K562 (cell line): ENCODE data around the gene ACOT7. TPM values are rescaled to one million over a fixed set of nuclear protein-coding genes. Genes with fewer than 3 reads are reported as not detected.
A peak's percentile ranks its signal among the peaks of the same experiment; 100 is the strongest.

Experiments used
- ATAC-seq: fragments of 200-7000 bp; cut with Tn5 transposase; 3 replicates; pipeline ENCODE4 v1.9.1; 2020; ENCODE audit warnings: moderate library complexity
- BruUV-seq: library from RNA; stranded (reverse); fragments of 400-500 nt; replicated peaks from 2 replicates; lab custom pipeline; 2021; lab: Mats Ljungman, UMichigan
- CTCF ChIA-PET: fragments of 300-600 bp; formaldehyde crosslinking; extraction: SDS; loops from one replicate; lab custom pipeline; 2021; ENCODE audit warnings: low intra/inter-chr PET ratio; lab: Yijun Ruan, JAX
- POLR2A ChIA-PET: fragments of 300-600, 350-650 bp; sonication (Branson Sonifier 250); formaldehyde crosslinking; extraction: SDS; loops from one replicate; lab custom pipeline; 2021; ENCODE audit warnings: antibody characterized with exemption, inconsistent platforms; lab: Yijun Ruan, JAX
- DNase-seq, 4 experiments: peaks; one replicate each; pipeline versions ENCODE4 v3.0.0 to v3.0.0-alpha.2; 2011 to 2018; ENCODE audit warnings: low spot score in 3 of 4, mixed read lengths in 3 of 4; ENCODE audit errors: extremely low read depth in 1 of 4
- FAIRE-seq: peaks from 2 replicates; lab custom pipeline; 2011; peaks lifted over from hg19 to GRCh38; lab: Jason Lieb, UNC
- H2AFZ ChIP-seq: 2 replicates; pipeline ENCODE4 v1.6.0; 2011; ENCODE audit warnings: low read depth, low read length, control low read depth, inconsistent platforms
- H3K27ac ChIP-seq: fragments of 200-600 bp; 3 replicates; pipeline ENCODE4 v1.8.0; 2011; ENCODE audit warnings: low read depth, mild to moderate bottlenecking, control low read depth, inconsistent platforms, low read length, moderate library complexity, mixed read lengths; ENCODE audit errors: extremely low read depth
- H3K27me3 ChIP-seq, 2 experiments: fragments of 300-600 bp in 1 of 2; 2 replicates in 1 of 2; 3 replicates in 1 of 2; pipeline versions ENCODE4 v1.6.0 to v1.8.0; 2011; ENCODE audit warnings: inconsistent platforms in 2 of 2, low read length in 2 of 2, mild to moderate bottlenecking in 1 of 2, mixed read lengths in 1 of 2, moderate library complexity in 1 of 2; ENCODE audit not compliant: control insufficient read depth in 2 of 2, insufficient read depth in 2 of 2
- H3K36me3 ChIP-seq: fragments of 300-600 bp; 3 replicates; pipeline ENCODE4 v1.8.0; 2011; ENCODE audit warnings: mild to moderate bottlenecking, low read length, inconsistent platforms; ENCODE audit not compliant: control insufficient read depth, insufficient read depth
- H3K4me1 ChIP-seq, 2 experiments: fragments of 200-600 bp in 1 of 2; replicated peaks in 1 of 2; 2 replicates in 1 of 2; 3 replicates in 1 of 2; pipeline versions ENCODE4 v1.5.1 to v1.8.0; 2011; ENCODE audit warnings: inconsistent platforms in 2 of 2, low read length in 2 of 2, mild to moderate bottlenecking in 1 of 2, mixed read lengths in 1 of 2, moderate library complexity in 1 of 2; ENCODE audit not compliant: control insufficient read depth in 2 of 2, insufficient read depth in 2 of 2
- H3K4me2 ChIP-seq: 2 replicates; pipeline ENCODE4 v1.6.1; 2011; ENCODE audit warnings: low read length, control low read depth, inconsistent platforms, mixed read lengths; ENCODE audit not compliant: insufficient read depth
- H3K4me3 ChIP-seq: fragments of 200-600 bp; sonication (generic), shearing (Covaris generic); 2 replicates; pipeline ENCODE4 v1.5.1; 2016; ENCODE audit warnings: control low read depth, inconsistent platforms
- H3K79me2 ChIP-seq: fragments of 200-600 bp; 3 replicates; pipeline ENCODE4 v1.8.0; 2011; ENCODE audit warnings: low read length, inconsistent platforms; ENCODE audit not compliant: control insufficient read depth, insufficient read depth
- H3K9ac ChIP-seq, 2 experiments: 2 replicates each; pipeline versions ENCODE4 v1.6.0 to v1.6.1; 2011; ENCODE audit warnings: low read depth in 2 of 2, low read length in 2 of 2, control low read depth in 1 of 2, inconsistent platforms in 1 of 2, mild to moderate bottlenecking in 1 of 2, mixed read lengths in 1 of 2; ENCODE audit not compliant: insufficient read depth in 1 of 2
- H3K9me1 ChIP-seq: one replicate; pipeline ENCODE4 v1.6.0; 2011; ENCODE audit warnings: inconsistent platforms, mild to moderate bottlenecking, low read length, moderate library complexity; ENCODE audit not compliant: control insufficient read depth, insufficient read depth
- H3K9me3 ChIP-seq: replicated peaks from 2 replicates; pipeline ENCODE4 v1.5.1; 2011; ENCODE audit warnings: low read depth, low read length, inconsistent platforms; ENCODE audit not compliant: control insufficient read depth, insufficient read depth
- H4K20me1 ChIP-seq: replicated peaks from 2 replicates; pipeline ENCODE4 v1.6.1; 2011; ENCODE audit warnings: low read length, inconsistent platforms, mixed read lengths; ENCODE audit not compliant: control insufficient read depth, insufficient read depth
- ATF1 ChIP-seq, 2 experiments: fragments of 450-650 bp in 1 of 2; IDR thresholded peaks; 2 replicates each; pipeline ENCODE4 v1.6.1; 2016; ENCODE audit warnings: missing compliant biosample characterization in 1 of 2, missing genetic modification characterization in 1 of 2
- BRCA1 ChIP-seq, 2 experiments: fragments of 450-650 bp in 1 of 2; sonication (generic) in 1 of 2; formaldehyde crosslinking in 1 of 2; IDR thresholded peaks; 2 replicates each; pipeline versions ENCODE4 v1.5.0 to v1.6.1; 2017 to 2020; ENCODE audit warnings: mild to moderate bottlenecking in 1 of 2, missing genetic modification reagents in 1 of 2
- CBX5 ChIP-seq: IDR thresholded peaks from 2 replicates; pipeline ENCODE4 v1.6.1; 2014; ENCODE audit warnings: low read depth, borderline replicate concordance
- DACH1 ChIP-seq: fragments of 450-650 bp; IDR thresholded peaks from 2 replicates; pipeline ENCODE4 v1.6.1; 2018; ENCODE audit not compliant: partially characterized antibody
- EGR1 ChIP-seq: fragments of 450-650 bp; conservative IDR thresholded peaks from 2 replicates; pipeline ENCODE4 v1.6.1; 2017; ENCODE audit warnings: mild to moderate bottlenecking
- GATAD2B ChIP-seq: fragments of 450-650 bp; IDR thresholded peaks from 2 replicates; pipeline ENCODE4 v1.6.1; 2017; ENCODE audit warnings: mild to moderate bottlenecking, borderline replicate concordance
- HNRNPK ChIP-seq: fragments of 200-400 bp; formaldehyde crosslinking; IDR thresholded peaks from one replicate; pipeline ENCODE4 v1.6.1; 2018; ENCODE audit warnings: mild to moderate bottlenecking, low read depth, low read length; ENCODE audit not compliant: poor library complexity, severe bottlenecking
- IRF9 ChIP-seq: fragments of 450-650 bp; IDR thresholded peaks from 2 replicates; pipeline ENCODE4 v1.6.1; 2016; ENCODE audit warnings: missing biosample characterization, missing genetic modification characterization
- JUN ChIP-seq, 2 experiments: sonication (generic) in 1 of 2; formaldehyde crosslinking in 1 of 2; IDR thresholded peaks; 2 replicates each; pipeline versions ENCODE4 v1.6.1 to v1.8.0; 2012 to 2022; ENCODE audit warnings: borderline replicate concordance in 2 of 2, mild to moderate bottlenecking in 2 of 2, improper control_type of control experiment in 1 of 2, low read depth in 1 of 2, low read length in 1 of 2, missing genetic modification reagents in 1 of 2
- NBN ChIP-seq: fragments of 450-650 bp; IDR thresholded peaks from 2 replicates; pipeline ENCODE4 v1.6.1; 2016; ENCODE audit warnings: low read depth, mild to moderate bottlenecking
- POLR2AphosphoS2 ChIP-seq: IDR thresholded peaks from 2 replicates; pipeline ENCODE4 v1.6.1; 2012; ENCODE audit warnings: low read length, improper control_type of control experiment
- TSC22D4 ChIP-seq: fragments of 450-650 bp; IDR thresholded peaks from 2 replicates; pipeline ENCODE4 v1.6.1; 2016; ENCODE audit warnings: missing genetic modification characterization, missing biosample characterization, control low read depth
- XRCC5 ChIP-seq: fragments of 200-400 bp; formaldehyde crosslinking; IDR thresholded peaks from 2 replicates; pipeline ENCODE4 v1.6.1; 2017; ENCODE audit warnings: low read depth, mild to moderate bottlenecking, low read length
- WGBS: fragments of 100-300 bp; shearing (Covaris generic); methylation state at CpG from one replicate; pipeline ENCODE4 v1.1.6; 2016; ENCODE audit warnings: low coverage, mixed read lengths; ENCODE audit not compliant: insufficient coverage; ENCODE audit errors: missing lambda C conversion rate; 5-methylcytosine and 5-hydroxymethylcytosine counted together
- in situ Hi-C: fragments of 300-500 bp; cut with MboI; formaldehyde crosslinking; loops from 4 replicates; pipeline ENCODE4 v1.15.0; 2018; ENCODE audit warnings: inconsistent platforms, mixed read lengths
- intact Hi-C: fragments of 100-400 bp; cut with micrococcal nuclease; formaldehyde crosslinking; loops from 2 replicates; pipeline ENCODE4 v1.14.2; 2022
- polyA plus RNA-seq, 8 experiments: library from polyadenylated mRNA; depleted of rRNA in 4 of 8; stranded (reverse) in 5 of 8; unstranded in 3 of 8; fragments of >200 nt; fragmentation: Nextera tagmentation in 2 of 8; fragmentation: Illumina TruSeq in 1 of 8; extraction: Ambion mirVana in 2 of 8; extraction: Trizol in 1 of 8; gene quantifications; 2 replicates each; pipeline versions ENCODE4 v1.2.1 to v1.2.3, GENCODE V29; 2011 to 2014; ENCODE audit warnings: inconsistent platforms in 1 of 8, missing spikeins in 1 of 8
- total RNA-seq, 7 experiments: library from RNA; depleted of rRNA in 6 of 7; stranded (reverse); fragments of >200 nt in 6 of 7; fragmentation: Illumina TruSeq in 2 of 7; extraction: Trizol in 2 of 7; gene quantifications; 2 replicates each; pipeline versions ENCODE4 v1.2.1 to v1.2.3, GENCODE V29; 2011 to 2021; ENCODE audit warnings: low replicate concordance in 1 of 7
- TF ChIP-seq, protein P1 (sequence below), 2 experiments: IDR thresholded peaks; 2 replicates each; pipeline ENCODE4 v1.6.1; 2011; ENCODE audit warnings: borderline replicate concordance in 1 of 2, control low read depth in 1 of 2, low read depth in 1 of 2, low read length in 1 of 2, mild to moderate bottlenecking in 1 of 2, mixed read lengths in 1 of 2, moderate library complexity in 1 of 2; ENCODE audit not compliant: insufficient read depth in 1 of 2, insufficient read length in 1 of 2, poor library complexity in 1 of 2, severe bottlenecking in 1 of 2; ENCODE audit errors: extremely low read depth in 1 of 2
- TF ChIP-seq, protein P2 (sequence below): fragments of 250-450 bp; sonication (Bioruptor Pico); IDR thresholded peaks from 2 replicates; pipeline ENCODE4 v1.9.0; 2021; ENCODE audit warnings: mild to moderate bottlenecking, inconsistent platforms

ACOT7 gene
- total and polyA plus RNA-seq, 9 of the 15 experiments (the other 6 are each of a cell fraction or from before 2014, with no cell fraction given) = 7.0 to 92.6 (median 37.2) TPM

GRCh38 chr1:6259491-6260362, 133.8 kb downstream of the ACOT7 start:
- Histone ChIP-seq H2AFZ (peak overlapping the region; percentile 55), H3K4me2 (peak overlapping the region; percentile 46), H3K9me1 (no peaks in the 10 kb centered on the region), H3K36me3 (no peaks in the 10 kb centered on the region; the same call in 1 of the 3 replicates), H3K9ac (peak overlapping the region in 1 of 2 experiments; percentile 82; a peak in 2 of 4 replicates), H3K4me1 (peaks cover 0 to 62% of the 10 kb centered on the region in 2 experiments; a peak in 3 of 5 replicates), H3K27me3 (peaks cover 0 to 17% of the 10 kb centered on the region in 2 experiments; a peak in 2 of 5 replicates), H3K79me2 (no peaks in the 10 kb centered on the region), H3K4me3 (peak overlapping the region; percentile 50), H3K9me3 (no peaks in the 10 kb centered on the region), H4K20me1 (peaks cover 28% of the 10 kb centered on the region), H3K27ac (no peak overlapping the region)
- in situ Hi-C loops = loop anchor here (25.0 kb wide), 1 partner anchor 953 kb away; no protein-coding TSS in a partner anchor
- peak; percentile 90 to 97 (median 94) for DNase-seq
- 4% methylated on average over 34 of the region's 46 CpGs for WGBS
- peak; percentile 87 for FAIRE-seq
- ChIA-PET POLR2A (interaction anchor here (0.6 kb wide), 1 partner anchor 48 kb away, joined by 3 read pairs; no protein-coding TSS in a partner anchor), CTCF (no interaction called here)
- peak; percentile 76 for ATAC-seq
- intact Hi-C loops = no loop called here
- BruUV-seq = no TSS peak
- TF ChIP-seq JUN (IDR thresholded peaks at IDR 0.05; ENCODE audit: borderline replicate concordance, low read depth, low read length) = 0 out of 2 replicates have a peak, but pooled peaks have one; percentile 24
- no peak for TF ChIP-seq JUN (CRISPR knock-in tag; IDR thresholded peaks at IDR 0.05; ENCODE audit: borderline replicate concordance)
- peak; percentile 75 for TF ChIP-seq DACH1
- TF ChIP-seq IRF9 (tag) = peak; percentile 90
- TF ChIP-seq NBN = peak; percentile 97
- TF ChIP-seq, protein P1, sequence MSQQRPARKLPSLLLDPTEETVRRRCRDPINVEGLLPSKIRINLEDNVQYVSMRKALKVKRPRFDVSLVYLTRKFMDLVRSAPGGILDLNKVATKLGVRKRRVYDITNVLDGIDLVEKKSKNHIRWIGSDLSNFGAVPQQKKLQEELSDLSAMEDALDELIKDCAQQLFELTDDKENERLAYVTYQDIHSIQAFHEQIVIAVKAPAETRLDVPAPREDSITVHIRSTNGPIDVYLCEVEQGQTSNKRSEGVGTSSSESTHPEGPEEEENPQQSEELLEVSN (IDR thresholded peaks at IDR 0.05; ENCODE audit: borderline replicate concordance in 1 of 2, extremely low read depth in 1 of 2, insufficient read depth in 1 of 2, insufficient read length in 1 of 2, low read depth in 1 of 2, low read length in 1 of 2, poor library complexity in 1 of 2, severe bottlenecking in 1 of 2) = peak in 1 of 2 experiments; percentile 75
- no peak for TF ChIP-seq BRCA1 (IDR thresholded peaks at IDR 0.05)
- TF ChIP-seq BRCA1 (CRISPR knock-in tag; IDR thresholded peaks at IDR 0.05) = 0 out of 2 replicates have a peak, but pooled peaks have one; percentile 21
- no peak for TF ChIP-seq CBX5
- TF ChIP-seq XRCC5 = 0 out of 2 replicates have a peak, but pooled peaks have one; percentile 48
- TF ChIP-seq ATF1 (CRISPR knock-in tag; IDR thresholded peaks at IDR 0.05) = peak; percentile 78
- TF ChIP-seq ATF1 (tag; IDR thresholded peaks at IDR 0.05) = peak; percentile 98
- TF ChIP-seq GATAD2B = no peak
- TF ChIP-seq HNRNPK = peak; percentile 75
- no peak for TF ChIP-seq POLR2AphosphoS2
- TF ChIP-seq, protein P2, sequence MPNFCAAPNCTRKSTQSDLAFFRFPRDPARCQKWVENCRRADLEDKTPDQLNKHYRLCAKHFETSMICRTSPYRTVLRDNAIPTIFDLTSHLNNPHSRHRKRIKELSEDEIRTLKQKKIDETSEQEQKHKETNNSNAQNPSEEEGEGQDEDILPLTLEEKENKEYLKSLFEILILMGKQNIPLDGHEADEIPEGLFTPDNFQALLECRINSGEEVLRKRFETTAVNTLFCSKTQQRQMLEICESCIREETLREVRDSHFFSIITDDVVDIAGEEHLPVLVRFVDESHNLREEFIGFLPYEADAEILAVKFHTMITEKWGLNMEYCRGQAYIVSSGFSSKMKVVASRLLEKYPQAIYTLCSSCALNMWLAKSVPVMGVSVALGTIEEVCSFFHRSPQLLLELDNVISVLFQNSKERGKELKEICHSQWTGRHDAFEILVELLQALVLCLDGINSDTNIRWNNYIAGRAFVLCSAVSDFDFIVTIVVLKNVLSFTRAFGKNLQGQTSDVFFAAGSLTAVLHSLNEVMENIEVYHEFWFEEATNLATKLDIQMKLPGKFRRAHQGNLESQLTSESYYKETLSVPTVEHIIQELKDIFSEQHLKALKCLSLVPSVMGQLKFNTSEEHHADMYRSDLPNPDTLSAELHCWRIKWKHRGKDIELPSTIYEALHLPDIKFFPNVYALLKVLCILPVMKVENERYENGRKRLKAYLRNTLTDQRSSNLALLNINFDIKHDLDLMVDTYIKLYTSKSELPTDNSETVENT = 0 out of 2 replicates have a peak, but pooled peaks have one; percentile 31
- no peak for TF ChIP-seq TSC22D4 (tag)
- TF ChIP-seq EGR1 = peak; percentile 66
